Measurements from ENCODE around the gene HPS1. TPM values are rescaled to one million over a fixed set of nuclear protein-coding genes. Genes with fewer than 3 reads are reported as not detected.
A peak's percentile ranks its signal among the peaks of the same experiment; 100 is the strongest.

HPS1 gene
- total and polyA plus RNA-seq, 10 of the 15 experiments (the other 5 are each of a cell fraction or from before 2014, with no cell fraction given), result 27.1 to 138 (median 54.8) TPM

DNA sequence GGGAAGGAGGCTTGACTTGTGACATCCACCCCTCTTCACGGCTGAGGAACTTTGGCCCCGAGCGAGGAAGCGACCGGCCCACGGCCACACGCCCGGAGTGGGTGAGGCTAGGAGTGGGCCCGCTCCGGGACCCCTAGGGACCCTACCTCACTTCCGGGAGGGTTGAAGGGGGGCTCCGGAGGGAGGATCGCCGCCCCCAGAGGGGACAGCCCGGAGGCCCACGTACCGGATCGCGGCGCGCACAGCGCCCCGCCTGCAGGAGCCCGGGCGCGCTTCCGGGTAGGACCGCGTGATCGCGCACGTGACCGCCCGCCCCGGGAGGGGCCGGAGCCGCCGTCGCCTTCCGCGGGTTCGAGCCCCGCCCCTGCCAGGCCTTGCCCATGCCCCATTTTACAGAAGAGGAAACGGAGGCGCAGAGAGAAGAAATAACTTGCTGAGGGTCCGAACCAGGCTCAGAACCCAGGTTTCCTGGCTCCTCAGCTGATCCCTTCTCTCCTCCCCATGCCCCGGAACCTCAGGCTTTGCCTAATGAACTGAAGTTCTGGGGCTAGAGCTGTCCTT, at the start of gene HPS1 (continued):
- TF ChIP-seq HDAC2 (IDR thresholded peaks at IDR 0.05) (no peak), DPF2 (IDR thresholded peaks at IDR 0.05) (peak; percentile 87), TBL1XR1 (IDR thresholded peaks at IDR 0.05; ENCODE audit: low read depth, low read length) (peak; percentile 67), SMC3 (IDR thresholded peaks at IDR 0.05; ENCODE audit: borderline replicate concordance, low read length) (no peak), FOXK2 (IDR thresholded peaks at IDR 0.05) (no peak), EGR1 (IDR thresholded peaks at IDR 0.05; ENCODE audit: borderline replicate concordance in 1 of 2, low read depth in 2 of 2, low read length in 2 of 2) (peak; percentile 9 to 52), EP300 (IDR thresholded peaks at IDR 0.05; ENCODE audit: borderline replicate concordance in 1 of 2, control insufficient read depth in 1 of 2, low read depth in 2 of 2, low read length in 2 of 2) (peak in 1 of 2 experiments; percentile 44; a peak in 1 of 4 replicates), CBFB (IDR thresholded peaks at IDR 0.05; ENCODE audit: low read depth) (no peak), ATF7 (IDR thresholded peaks at IDR 0.05; ENCODE audit: low read depth) (no peak), BACH1 (IDR thresholded peaks at IDR 0.05; ENCODE audit: borderline replicate concordance) (peak; percentile 58; the same call in 1 of the 2 replicates), WRNIP1 (IDR thresholded peaks at IDR 0.05; ENCODE audit: borderline replicate concordance, low read depth, low read length) (no peak), ZNF24 (IDR thresholded peaks at IDR 0.05) (peak; percentile 76), RELA (IDR thresholded peaks at IDR 0.05; ENCODE audit: borderline replicate concordance, partially characterized antibody) (peak; percentile 83), CHD4 (IDR thresholded peaks at IDR 0.05) (no peak), NFXL1 (IDR thresholded peaks at IDR 0.05; ENCODE audit: borderline replicate concordance) (0 out of 2 replicates have a peak, but pooled peaks have one; percentile 29), JUND (IDR thresholded peaks at IDR 0.05; ENCODE audit: low read depth, low read length) (no peak), NR2C2 (IDR thresholded peaks at IDR 0.05; ENCODE audit: borderline replicate concordance, control insufficient read depth, insufficient read length, low read depth) (no peak)
- TF ChIP-seq, protein P1, sequence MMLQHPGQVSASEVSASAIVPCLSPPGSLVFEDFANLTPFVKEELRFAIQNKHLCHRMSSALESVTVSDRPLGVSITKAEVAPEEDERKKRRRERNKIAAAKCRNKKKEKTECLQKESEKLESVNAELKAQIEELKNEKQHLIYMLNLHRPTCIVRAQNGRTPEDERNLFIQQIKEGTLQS (IDR thresholded peaks at IDR 0.05; ENCODE audit: borderline replicate concordance, extremely low read depth, low read depth, low read length), result peak; percentile 98
- TF ChIP-seq, protein P2, sequence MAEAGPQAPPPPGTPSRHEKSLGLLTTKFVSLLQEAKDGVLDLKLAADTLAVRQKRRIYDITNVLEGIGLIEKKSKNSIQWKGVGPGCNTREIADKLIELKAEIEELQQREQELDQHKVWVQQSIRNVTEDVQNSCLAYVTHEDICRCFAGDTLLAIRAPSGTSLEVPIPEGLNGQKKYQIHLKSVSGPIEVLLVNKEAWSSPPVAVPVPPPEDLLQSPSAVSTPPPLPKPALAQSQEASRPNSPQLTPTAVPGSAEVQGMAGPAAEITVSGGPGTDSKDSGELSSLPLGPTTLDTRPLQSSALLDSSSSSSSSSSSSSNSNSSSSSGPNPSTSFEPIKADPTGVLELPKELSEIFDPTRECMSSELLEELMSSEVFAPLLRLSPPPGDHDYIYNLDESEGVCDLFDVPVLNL (IDR thresholded peaks at IDR 0.05; ENCODE audit: low read depth, low read length), result peak; percentile 48; the same call in 1 of the 2 replicates
- TF ChIP-seq, protein P3, sequence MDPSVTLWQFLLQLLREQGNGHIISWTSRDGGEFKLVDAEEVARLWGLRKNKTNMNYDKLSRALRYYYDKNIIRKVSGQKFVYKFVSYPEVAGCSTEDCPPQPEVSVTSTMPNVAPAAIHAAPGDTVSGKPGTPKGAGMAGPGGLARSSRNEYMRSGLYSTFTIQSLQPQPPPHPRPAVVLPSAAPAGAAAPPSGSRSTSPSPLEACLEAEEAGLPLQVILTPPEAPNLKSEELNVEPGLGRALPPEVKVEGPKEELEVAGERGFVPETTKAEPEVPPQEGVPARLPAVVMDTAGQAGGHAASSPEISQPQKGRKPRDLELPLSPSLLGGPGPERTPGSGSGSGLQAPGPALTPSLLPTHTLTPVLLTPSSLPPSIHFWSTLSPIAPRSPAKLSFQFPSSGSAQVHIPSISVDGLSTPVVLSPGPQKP (IDR thresholded peaks at IDR 0.05; ENCODE audit: low read depth, low read length), result peak; percentile 67
- TF ChIP-seq, protein P4, sequence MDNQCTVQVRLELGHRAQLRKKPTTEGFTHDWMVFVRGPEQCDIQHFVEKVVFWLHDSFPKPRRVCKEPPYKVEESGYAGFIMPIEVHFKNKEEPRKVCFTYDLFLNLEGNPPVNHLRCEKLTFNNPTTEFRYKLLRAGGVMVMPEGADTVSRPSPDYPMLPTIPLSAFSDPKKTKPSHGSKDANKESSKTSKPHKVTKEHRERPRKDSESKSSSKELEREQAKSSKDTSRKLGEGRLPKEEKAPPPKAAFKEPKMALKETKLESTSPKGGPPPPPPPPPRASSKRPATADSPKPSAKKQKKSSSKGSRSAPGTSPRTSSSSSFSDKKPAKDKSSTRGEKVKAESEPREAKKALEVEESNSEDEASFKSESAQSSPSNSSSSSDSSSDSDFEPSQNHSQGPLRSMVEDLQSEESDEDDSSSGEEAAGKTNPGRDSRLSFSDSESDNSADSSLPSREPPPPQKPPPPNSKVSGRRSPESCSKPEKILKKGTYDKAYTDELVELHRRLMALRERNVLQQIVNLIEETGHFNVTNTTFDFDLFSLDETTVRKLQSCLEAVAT (IDR thresholded peaks at IDR 0.05), result no peak
- TF ChIP-seq, protein P5, sequence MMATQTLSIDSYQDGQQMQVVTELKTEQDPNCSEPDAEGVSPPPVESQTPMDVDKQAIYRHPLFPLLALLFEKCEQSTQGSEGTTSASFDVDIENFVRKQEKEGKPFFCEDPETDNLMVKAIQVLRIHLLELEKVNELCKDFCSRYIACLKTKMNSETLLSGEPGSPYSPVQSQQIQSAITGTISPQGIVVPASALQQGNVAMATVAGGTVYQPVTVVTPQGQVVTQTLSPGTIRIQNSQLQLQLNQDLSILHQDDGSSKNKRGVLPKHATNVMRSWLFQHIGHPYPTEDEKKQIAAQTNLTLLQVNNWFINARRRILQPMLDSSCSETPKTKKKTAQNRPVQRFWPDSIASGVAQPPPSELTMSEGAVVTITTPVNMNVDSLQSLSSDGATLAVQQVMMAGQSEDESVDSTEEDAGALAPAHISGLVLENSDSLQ (IDR thresholded peaks at IDR 0.05), result no peak
- TF ChIP-seq, protein P6, sequence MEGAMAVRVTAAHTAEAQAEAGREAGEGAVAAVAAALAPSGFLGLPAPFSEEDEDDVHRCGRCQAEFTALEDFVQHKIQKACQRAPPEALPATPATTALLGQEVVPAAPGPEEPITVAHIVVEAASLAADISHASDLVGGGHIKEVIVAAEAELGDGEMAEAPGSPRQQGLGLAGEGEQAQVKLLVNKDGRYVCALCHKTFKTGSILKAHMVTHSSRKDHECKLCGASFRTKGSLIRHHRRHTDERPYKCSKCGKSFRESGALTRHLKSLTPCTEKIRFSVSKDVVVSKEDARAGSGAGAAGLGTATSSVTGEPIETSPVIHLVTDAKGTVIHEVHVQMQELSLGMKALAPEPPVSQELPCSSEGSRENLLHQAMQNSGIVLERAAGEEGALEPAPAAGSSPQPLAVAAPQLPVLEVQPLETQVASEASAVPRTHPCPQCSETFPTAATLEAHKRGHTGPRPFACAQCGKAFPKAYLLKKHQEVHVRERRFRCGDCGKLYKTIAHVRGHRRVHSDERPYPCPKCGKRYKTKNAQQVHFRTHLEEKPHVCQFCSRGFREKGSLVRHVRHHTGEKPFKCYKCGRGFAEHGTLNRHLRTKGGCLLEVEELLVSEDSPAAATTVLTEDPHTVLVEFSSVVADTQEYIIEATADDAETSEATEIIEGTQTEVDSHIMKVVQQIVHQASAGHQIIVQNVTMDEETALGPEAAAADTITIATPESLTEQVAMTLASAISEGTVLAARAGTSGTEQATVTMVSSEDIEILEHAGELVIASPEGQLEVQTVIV (IDR thresholded peaks at IDR 0.05; ENCODE audit: borderline replicate concordance, partially characterized antibody), result peak; percentile 84
